Stimulated activated CD4-positive, alpha-beta T cell treated with anti-CD3 and anti-CD28 coated beads, Interleukin-1b, Interleukin-23, amount 100 ng/mL, for 1 hour (primary cell): ENCODE data around the gene ARMS2.

Source experiments
- DNase-seq, 2 donors: peaks; one replicate each; pipeline ENCODE4 v3.0.0-alpha.2; 2020; ENCODE audit warnings: low read depth in 2 of 2

Gene ARMS2

DNA sequence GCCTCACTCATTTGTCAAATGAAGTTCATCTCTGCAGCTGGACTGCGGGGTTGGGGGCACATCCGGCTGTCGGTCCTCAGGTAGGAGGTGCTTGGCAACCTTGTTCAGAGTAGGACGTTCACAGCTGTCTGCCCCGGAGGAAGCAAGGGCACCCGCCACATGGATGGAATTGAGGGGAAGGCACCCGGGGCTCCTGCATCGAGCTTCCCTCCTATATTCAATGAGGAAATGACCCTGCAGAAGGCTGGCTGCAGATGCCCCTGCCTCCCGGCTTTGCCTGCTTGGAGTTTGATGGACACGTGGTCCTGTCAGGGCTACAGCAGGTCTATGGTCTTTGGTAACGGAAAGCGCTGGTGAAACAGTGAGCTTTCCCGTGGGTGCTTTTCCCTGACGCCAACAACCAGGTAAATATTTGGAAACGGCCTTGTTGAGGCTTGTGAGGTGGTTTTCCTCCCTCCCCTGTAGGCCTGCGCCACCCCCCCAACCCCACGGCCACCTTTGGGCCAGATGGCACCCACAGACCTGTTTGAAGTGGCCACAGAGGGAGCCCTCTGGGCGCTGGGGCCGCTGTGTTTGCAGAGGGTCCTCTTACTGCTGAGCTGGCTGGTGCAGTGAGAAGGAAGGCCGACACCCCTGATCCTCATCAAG, 39.8 kb downstream of the ARMS2 start:
- no peak for DNase-seq

DNA sequence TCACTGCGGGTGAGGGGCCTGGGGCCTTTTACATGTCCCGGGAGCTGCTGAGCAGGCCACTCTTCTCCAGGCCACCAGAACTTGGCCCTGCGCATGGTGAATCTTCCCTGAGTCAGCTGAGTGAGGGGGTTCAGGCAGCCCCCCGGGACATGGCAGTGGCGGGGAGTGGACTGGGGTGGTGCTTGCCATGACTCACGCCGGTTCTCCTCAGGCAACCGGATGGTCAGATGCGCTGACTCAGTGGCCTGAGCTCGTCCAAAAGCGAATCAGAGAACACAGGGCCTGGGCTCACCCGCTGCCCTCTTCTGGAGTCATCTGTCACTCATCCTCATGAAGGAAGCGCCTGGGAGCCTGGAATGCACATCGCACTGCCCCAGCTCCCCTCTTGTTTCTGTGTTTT, 40.4 kb downstream of the ARMS2 start:
- no peak for DNase-seq

DNA sequence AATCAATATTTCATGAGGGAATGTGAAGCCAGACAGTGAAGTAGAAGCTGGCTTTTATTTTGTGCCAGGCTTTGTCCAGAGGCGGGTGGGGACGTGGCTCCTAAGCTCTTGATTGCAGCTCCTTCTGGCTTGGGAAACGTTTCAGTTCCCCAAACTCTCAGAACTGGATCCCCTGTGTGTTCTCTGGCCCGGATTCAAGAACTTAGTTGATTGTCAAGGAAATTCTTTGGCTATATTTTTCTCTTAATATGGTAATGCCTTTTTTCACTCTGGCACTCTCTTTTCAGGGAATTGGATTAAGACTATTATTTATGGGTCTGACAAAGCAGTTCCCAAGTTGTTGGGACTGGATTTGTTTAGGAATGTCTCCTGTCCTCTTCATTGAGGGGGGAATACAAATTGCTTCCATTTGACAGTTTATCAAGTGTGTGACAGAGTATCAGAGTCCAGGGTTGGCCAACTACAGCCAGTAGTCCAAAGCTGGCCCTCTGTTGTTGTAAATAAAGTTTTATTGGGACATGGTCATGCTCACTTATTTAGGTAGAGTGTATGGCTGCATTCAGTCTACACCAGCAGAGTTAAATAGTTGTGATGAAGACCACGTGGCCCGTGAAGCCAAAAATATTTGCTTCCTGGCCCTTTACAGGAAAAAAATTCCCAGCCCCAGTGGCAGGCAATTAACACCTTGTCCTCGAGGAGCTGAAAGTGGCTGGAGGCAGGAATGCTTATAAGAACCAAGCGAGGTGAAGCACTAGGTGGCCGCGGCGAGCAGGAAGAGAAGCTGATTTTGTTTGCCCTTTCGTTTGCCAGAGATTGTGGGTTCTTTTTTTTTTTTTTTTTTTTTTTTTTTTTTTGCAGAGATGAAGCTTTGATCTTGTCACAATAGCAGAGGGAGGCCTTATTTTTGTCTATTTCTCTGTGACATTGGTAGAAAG, 41.2 kb downstream of the ARMS2 start:
- no peak for DNase-seq

DNA sequence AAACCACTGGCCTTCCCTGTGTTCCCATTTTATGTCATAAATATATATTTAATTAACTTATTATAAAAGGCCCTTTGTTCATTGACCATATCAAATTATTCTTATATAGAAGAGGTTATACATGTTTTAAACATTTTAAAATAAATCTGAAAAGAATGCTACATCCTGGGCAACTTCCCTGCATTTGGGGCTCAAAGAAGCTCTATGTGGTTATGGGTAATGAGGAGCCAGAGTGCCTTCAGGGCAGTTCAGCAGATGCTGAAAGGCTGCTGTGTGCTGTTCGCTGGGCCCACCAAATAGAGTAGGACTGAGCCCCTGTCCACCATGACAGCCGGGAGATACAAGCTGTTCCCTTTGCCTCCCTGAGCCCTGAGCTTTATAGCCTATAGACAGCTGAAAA, 42.8 kb downstream of the ARMS2 start:
- DNase-seq: no peak

DNA sequence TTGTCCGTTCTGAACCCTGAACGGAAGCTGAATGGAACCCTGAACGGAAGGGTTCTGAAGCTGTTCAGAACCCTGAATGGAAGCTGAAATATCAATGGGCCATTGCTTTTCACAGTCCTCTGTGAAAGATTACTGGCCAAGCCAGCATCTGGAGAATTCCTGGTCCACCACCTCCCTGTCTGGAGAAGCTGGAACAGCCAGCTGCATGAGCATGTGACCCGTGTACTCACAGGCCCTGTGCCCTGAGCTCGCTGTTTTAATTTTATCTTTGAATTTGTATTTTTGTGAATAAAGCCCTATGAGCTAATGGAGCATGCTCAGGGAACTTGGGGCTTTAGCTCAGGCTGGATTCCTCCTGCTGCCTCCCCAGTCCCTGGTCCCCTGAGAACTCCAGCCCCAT, 44.1 kb downstream of the ARMS2 start:
- DNase-seq: no peak

DNA sequence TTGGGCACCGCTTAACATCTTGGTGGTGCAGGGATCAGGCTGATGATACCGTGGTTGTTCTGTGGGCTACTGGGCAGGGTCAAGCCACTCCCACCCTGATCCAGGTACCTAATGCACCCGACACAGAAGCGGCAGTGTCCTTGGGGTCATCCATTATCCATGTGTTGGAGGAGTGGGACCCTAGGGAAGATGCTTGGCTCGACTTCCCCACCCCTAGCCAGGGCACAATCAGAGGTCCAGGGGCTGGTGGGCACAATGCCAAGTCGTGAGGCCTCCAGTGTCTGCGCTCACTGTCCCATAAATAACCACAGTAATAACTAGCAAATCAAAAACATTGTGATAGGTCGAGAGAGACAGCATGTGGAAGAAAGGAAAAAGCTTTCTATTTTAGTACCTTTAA, 44.6 kb downstream of the ARMS2 start:
- DNase-seq: no peak

DNA sequence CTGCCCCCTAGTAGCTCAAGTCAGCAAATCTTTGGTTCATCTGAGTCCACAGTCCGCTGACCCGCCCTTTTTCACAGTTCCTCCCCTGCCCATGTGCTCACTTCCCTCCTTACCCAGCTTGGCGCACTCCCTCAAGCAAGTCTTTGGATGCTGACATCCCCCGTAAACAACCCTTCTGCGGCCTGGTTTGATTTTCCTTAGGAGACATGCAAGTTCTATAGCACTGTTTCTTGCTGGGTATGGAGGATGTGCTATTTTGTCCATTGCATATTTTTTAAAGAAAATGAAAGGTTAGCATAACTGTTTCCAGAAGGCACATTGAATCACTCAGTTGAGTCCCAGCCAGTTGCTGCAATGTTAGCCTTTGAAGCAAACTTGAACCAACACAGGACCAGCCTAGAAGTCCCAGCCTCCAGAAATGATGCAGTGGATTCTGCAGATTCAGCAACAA, 45.1 kb downstream of the ARMS2 start:
- no peak for DNase-seq

DNA sequence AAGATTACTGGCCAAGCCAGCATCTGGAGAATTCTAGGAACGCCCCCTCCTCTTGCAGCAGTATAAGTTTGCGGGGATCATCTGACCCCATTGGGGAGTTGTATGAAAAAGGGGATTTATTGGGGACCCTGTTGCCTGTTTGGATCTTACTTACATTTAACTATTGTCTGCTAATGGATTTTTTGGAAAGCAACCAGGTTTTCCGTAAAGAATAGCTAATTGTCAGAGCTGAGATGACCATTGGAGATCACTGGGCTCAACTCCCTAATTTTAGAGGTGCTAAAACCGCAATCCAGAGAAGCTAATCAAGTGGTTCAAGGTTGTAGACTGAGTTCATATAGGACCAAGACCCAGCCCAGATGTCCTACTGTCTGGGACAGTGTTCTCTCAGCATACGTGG, 45.7 kb downstream of the ARMS2 start:
- no peak for DNase-seq

DNA sequence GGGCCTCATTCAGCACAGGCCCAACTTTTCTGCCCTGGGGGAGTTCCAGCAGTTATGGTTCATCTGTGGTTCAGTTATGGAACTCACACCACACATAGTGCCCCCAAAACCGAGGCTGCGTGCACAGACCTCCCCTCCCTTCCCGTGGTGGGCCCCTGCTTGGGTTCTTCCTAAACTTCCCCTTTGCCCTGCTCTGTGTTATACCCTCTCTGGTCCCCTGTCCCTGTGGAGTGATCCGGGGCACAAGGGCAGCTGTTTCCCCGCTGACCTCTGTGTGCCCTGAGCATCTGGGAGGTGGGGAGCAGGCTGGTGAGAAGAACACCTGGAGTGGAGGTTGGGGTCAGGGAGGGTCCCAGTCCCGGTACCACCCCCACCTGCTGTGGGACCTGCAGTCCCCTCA, 46.3 kb downstream of the ARMS2 start:
- no peak for DNase-seq

DNA sequence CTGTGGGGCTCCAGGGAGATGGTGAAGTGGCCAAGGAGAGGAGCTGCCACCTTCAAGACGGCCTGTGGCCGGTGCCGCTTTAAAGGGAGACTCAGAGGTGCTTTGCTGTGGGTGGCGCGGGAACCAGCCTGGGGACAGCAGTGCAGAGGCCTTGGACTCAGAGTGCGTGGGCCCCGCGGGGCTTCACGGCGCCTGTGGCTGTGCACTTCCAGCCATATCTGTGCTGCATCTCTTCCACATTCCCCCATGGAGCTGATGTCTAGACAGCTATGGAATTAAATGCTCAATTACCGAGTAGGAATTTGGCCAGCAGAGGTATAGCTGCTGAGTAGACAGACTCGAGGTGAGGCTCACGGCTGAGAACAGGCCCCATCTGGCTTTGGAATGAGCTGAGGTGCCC, 48.6 kb downstream of the ARMS2 start:
- no peak for DNase-seq

DNA sequence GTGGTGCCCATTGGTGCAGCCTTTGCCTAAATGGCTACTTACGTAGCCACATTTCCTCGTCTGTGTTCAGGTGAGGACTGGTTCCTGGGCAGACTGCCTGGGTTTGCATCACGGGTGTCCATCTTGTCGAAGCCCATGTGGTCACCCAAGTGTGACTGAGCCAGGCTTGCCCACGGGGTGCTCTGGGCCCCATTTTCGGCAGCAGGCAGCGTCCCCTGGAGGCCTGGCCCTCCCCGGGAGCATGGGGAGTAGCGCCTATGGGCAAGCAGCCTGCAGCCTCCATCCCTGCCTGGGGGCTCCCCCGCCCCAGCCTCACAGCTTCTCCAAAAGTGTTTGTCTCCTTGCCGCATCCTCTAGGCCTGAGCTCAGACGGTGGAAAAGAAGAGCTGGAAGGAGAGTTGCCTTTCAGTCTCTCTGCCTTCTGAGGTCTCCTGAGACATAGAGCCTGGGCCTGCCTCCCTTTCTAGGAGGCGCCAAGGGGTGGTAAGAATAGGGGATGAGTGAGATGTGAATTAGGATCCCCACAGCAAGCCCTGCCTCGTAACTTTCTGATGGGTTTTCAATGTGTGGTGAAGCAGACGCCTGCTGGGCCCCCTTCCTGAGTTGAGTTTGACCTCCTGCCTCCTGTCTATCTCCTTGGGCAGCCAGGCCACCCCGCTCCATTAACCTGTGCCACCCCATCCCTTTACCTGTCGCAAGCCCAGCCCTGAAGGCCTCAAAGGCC, 49.6 kb downstream of the ARMS2 start:
- DNase-seq: no peak

DNA sequence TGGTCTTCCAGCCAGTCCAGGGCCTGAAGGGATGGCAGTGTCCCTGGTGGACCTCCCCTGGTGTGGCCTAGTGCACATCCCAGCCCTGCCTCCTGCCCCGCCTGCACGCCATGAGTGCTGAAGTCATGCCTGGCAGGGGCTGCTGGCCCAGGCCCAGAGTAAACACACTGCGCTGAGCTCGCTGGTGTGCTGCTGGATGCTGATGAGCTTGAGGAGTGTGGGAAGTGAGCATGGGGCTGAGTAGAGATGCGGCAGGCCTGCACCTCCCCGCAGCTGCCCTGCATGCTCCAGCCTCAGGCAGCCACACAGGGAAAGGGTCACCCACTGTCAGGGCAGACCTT, 50.1 kb downstream of the ARMS2 start:
- DNase-seq: no peak

DNA sequence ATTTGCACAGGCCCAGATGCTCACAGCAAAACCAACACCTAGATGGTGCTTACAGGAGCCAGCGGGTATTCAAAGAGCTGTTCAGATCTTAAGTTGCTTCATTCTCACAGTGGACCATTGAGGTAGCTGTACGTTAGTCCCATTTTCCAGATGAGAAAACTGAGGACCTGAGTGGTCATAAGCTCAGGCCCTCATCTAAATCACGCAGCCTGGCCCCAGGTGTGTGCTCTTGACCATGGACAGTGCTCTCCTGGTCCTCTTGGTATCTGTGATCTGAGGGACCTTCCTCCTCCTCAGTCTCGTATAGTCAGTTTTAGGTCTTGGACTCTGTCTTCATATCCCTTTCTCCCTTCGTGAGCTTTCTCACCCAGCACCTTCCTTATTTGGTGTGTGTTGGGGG, 50.6 kb downstream of the ARMS2 start:
- no peak for DNase-seq

DNA sequence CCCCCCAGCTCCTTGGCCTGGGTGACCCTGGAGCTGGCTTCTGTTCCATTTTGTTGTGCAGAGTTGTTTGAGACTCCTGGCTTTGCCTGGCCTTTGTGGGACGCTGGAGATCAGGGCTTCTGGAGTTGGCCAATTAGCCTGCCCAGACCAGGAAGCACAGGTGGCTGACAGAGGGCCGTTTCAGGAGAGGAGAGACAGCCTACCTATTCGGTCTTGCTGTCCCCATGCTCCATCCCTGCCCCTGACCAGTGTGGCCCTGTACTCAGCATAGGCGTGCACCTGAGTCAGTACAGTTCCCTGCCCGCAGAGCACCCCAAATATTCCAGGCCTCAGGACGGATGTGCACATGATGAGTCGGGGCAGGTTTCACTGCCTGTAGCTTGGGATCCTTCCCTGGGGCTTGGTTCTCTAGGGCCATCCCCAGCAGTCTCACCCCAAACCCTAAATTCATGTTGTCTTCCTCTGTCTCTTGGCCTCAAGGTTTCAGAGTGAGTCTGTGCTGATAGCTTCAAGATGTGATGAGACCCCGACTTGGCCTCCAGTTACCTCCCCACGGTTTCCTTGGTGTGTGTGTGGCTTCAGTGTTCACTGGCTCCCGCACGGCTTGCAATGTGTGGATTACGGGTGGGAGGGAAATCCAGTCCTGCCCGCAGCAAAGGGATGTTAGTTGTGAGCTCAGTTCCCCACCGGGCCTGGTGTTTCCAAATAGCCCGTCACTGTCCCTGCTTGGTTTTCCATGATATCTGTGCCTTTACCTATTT, 51.6 kb downstream of the ARMS2 start:
- DNase-seq: no peak
